GM18498 (cell line): Measurements from ENCODE around the gene DDRGK1.

Experiments
- ATAC-seq: cut with Tn5 transposase; IDR thresholded peaks from one replicate; pipeline ENCODE4 v1.9.1; 2021; ENCODE audit warnings: mild to moderate bottlenecking, moderate library complexity; ENCODE audit not compliant: unreplicated experiment

Gene DDRGK1

GRCh38 chr20:3204124-3204794 is at the start of gene DDRGK1:
Gene DDRGK1 (minus strand): TSS chr20:3204682. CDS start chr20:3204627, 55 bp downstream.
- ATAC-seq, result peak; percentile 84

GRCh38 chr20:3251806-3252205 is 47.3 kb upstream of the DDRGK1 start:
- ATAC-seq, result no peak

GRCh38 chr20:3250091-3250504 is 45.6 kb upstream of the DDRGK1 start:
- ATAC-seq, result no peak

GRCh38 chr20:3248993-3249347 is 44.5 kb upstream of the DDRGK1 start:
- ATAC-seq, result no peak

DNA sequence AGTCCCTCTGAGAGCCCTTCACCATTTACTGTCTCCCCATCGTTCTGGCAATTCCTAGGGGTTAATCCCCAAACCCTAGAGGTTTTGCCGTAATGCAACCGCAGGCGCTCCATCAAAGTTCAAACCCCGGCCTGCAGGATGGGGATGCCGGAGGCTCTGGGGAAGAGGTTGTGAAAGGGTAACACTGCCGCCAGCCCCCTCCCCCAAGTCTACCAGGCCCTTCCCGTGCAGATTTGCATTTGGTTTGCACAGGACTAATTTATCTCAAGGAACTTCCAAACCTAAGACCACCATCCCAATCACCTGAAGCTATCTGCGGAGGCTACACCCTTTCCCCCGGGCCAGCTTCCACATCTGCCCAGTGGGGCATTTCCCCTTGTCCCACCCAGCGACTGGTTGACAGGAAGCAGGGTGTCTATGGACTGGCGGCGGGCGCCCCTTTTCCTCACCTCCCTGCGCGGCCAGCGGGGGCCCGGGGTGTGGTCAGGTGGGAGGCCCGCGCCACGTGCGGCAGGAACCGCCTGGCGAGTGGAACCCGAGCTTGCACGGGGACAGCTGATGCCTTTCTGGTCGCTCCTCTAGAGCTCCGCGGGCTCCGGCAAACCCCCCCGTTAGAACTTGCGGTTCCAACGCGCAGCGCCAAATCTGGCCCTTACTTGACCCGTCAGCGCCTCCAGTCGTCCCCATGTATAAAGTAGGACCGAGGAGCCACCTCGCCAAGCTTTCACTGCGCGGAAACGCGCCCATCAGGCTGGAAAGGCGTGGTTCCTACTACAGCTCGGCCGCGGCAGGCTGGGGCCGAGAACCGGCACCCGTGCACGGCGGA is 43.9 kb upstream of the DDRGK1 start:
- ATAC-seq, result no peak

DNA sequence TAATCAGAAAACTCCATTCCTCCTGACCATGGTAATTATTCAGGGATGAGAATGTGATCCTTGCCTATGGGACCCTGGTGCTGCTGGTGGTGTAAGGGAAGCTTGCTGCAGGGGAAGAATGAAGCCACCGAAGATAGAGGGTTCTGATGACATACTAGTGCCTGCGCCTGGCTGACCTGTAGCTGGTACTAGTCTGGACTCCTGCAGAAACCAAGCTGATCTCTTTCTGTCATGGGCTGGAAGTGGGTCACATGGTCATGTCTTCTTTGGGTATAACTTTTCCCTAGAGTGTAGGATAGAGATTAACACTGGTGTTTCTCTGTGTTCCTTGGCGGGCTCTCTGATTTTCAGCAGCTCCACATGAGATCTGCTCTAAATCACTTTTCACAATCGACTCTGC is 43.2 kb upstream of the DDRGK1 start:
- ATAC-seq, result no peak

GRCh38 chr20:3246682-3247081 is 42.2 kb upstream of the DDRGK1 start:
- no peak for ATAC-seq

GRCh38 chr20:3245711-3246110 is 41.2 kb upstream of the DDRGK1 start:
- ATAC-seq, result no peak

- ATAC-seq, result no peak
These were observed 40.7 kb upstream of the DDRGK1 start for GRCh38 chr20:3245156-3245555.

- ATAC-seq, result no peak
These were observed 40.1 kb upstream of the DDRGK1 start for GRCh38 chr20:3244613-3245012.

DNA sequence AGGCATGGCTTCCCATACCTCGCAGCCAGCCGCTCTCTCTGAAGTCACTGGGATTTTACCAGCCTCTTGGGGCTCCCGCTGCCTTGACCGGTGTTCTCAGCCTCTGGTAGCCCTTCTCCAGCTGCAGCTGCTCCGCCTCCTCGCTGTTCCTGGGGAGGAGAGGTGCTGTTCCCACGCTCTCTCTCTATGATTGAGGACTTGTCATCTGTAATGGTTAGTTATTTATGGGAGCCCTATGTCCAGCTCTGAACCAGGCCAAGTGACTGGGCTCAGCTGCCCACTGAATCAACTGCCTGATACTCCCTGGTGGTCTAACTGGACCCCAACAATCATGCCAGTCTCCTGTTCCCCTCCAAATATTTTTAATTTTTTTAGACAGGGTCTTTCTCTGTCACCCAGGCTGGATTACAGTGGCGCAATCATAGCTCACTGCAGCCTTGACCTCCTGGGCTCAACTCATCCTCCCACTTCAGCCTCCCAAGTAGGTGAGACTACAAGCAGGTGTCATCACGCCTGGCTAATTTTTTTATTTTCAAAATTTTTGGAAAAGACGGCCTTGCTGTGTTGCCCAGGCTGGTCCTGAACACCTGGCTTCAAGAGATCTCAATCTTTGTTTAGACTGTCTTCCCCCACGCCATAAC is 39.4 kb upstream of the DDRGK1 start:
- no peak for ATAC-seq

DNA sequence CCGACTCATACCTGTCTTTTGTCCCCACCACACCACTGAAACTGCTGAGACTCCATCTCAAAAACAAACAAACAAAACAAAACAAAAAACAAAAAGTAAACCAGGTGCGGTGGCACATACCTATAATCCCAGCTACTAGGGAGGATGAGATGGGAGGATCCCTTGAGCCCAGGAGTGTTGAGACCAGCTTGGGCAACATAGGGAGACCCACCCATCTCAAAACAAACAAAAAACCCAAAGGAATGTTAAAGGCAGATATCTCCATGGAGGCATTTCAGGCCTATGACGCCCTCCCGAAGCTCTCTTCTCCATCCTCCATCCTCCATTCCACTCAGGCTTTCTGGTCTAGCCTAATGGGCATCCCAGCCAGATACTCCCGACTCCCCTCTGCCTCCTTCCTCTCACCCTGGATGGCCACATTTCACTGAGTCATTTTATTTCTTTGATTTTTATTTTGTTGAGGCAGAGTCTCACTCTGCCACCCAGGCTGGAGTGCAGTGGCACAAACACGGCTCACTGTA is 37.8 kb upstream of the DDRGK1 start:
- no peak for ATAC-seq

GRCh38 chr20:3240776-3241363 is 36.4 kb upstream of the DDRGK1 start:
- no peak for ATAC-seq

- ATAC-seq, result no peak
These were observed 35.6 kb upstream of the DDRGK1 start for GRCh38 chr20:3239867-3240775.

DNA sequence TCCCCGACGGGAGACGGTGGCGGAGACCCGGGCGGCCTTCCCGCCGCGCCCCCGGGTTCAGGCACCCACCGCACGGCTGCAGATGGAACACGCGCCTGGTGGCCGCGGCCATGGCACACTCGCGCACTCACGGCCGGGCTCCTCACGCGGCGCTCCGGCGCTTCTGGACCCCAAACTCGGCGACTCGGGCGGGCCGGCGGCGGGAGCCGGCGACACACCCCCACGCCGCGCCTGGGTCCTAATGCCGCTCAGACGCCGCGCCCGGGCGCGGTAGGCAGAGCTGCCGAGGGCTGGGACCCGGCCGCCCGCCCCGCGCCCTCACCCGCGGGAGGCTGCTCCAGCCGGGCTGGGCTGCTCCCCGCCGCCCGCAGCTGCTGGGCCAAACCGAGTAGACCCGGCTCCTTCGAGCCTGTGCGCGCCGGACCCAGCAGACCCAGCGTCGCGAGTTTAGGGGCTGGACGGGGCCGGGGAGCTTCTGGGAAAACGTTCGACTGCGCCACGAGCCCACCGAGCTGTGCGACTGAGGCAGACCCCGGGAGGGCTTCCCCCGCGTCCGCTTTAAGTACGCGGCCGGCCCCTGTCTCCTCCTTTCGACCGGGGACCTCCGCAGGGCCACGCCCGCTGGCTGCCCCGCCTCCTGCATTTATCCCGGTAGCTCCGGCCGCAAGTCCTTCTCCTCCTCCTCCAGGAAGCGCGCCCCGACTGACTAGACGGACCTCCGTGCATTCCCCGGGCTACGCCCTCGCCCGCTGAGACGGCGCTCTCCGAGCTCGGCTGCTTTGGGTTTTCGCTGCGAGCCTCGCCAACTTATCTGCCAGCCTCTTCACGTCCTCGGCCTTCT is 34.8 kb upstream of the DDRGK1 start, which contains the start of gene SLC4A11:
TSS of gene SLC4A11 (minus strand) at position 165 of the 841 bp plus-strand sequence. CDS start at position 112, 53 bp downstream.
- peak; percentile 60 for ATAC-seq

- peak; percentile 41 for ATAC-seq
These were observed 34.1 kb upstream of the DDRGK1 start for GRCh38 chr20:3238616-3239025.

DNA sequence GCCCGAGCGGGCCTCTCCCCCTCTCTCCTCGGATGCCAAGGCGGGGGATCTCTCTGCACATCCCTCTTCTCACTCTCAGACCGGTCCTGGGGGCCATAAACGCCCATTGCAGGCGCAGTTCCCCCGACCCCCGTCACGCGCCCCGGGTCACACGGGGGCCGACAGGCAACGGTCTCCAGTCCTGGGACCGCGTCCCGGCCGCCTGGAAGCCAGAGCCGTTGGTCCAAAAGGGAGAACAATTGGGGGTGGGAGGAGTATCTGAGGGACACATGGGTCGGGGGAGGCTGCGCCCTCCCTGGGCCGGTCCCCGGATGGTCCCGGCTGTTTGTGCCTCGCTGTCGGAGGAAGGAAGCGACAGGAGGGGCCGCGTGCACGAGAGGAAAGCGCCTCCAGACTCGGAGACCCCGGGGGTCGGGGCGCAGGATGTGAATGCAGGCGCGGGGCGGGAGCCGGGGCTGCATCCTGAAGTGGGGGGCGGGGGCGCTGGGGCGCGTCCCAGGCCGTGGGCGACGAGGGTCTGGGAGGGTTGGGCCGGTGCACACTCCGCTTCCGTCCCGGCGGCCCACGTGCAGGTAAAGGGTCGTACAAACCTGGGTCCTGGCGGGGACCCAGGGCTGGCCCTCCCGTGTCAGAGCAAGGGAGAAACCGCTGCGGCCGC is 33.6 kb upstream of the DDRGK1 start:
- no peak for ATAC-seq
